HG02798 (cell line): Measurements from ENCODE around the gene ISLR2.

Experiments used
- ATAC-seq: cut with Tn5 transposase; IDR thresholded peaks from one replicate; pipeline ENCODE4 v1.9.1; 2021; ENCODE audit warnings: mild to moderate bottlenecking; ENCODE audit not compliant: unreplicated experiment, poor library complexity

Gene ISLR2

DNA sequence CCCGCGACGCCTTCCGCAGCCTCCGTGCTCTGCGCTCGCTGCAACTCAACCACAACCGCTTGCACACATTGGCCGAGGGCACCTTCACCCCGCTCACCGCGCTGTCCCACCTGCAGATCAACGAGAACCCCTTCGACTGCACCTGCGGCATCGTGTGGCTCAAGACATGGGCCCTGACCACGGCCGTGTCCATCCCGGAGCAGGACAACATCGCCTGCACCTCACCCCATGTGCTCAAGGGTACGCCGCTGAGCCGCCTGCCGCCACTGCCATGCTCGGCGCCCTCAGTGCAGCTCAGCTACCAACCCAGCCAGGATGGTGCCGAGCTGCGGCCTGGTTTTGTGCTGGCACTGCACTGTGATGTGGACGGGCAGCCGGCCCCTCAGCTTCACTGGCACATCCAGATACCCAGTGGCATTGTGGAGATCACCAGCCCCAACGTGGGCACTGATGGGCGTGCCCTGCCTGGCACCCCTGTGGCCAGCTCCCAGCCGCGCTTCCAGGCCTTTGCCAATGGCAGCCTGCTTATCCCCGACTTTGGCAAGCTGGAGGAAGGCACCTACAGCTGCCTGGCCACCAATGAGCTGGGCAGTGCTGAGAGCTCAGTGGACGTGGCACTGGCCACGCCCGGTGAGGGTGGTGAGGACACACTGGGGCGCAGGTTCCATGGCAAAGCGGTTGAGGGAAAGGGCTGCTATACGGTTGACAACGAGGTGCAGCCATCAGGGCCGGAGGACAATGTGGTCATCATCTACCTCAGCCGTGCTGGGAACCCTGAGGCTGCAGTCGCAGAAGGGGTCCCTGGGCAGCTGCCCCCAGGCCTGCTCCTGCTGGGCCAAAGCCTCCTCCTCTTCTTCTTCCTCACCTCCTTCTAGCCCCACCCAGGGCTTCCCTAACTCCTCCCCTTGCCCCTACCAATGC is 45.1 kb downstream of the ISLR2 start:
- no peak for ATAC-seq

DNA sequence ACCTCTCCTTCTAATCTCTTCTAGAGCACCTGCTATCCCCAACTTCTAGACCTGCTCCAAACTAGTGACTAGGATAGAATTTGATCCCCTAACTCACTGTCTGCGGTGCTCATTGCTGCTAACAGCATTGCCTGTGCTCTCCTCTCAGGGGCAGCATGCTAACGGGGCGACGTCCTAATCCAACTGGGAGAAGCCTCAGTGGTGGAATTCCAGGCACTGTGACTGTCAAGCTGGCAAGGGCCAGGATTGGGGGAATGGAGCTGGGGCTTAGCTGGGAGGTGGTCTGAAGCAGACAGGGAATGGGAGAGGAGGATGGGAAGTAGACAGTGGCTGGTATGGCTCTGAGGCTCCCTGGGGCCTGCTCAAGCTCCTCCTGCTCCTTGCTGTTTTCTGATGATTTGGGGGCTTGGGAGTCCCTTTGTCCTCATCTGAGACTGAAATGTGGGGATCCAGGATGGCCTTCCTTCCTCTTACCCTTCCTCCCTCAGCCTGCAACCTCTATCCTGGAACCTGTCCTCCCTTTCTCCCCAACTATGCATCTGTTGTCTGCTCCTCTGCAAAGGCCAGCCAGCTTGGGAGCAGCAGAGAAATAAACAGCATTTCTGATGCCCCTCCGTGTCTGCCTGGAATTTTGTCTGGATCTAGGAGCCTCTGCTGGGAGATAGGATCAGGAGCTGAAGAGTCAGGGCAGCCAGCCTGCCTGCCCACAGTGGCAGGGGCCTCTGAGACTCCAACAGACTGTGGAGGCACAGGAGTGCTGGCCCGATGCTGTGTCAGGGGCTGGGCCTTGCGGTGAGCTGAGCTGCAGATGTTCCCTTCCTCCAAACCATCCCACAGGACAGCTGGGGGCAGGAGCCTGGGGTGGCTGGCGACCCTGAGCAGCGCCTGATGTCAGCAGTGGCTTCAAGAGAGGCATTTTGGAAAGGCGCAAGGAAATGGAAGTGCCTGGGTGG is 46.2 kb downstream of the ISLR2 start:
- no peak for ATAC-seq

DNA sequence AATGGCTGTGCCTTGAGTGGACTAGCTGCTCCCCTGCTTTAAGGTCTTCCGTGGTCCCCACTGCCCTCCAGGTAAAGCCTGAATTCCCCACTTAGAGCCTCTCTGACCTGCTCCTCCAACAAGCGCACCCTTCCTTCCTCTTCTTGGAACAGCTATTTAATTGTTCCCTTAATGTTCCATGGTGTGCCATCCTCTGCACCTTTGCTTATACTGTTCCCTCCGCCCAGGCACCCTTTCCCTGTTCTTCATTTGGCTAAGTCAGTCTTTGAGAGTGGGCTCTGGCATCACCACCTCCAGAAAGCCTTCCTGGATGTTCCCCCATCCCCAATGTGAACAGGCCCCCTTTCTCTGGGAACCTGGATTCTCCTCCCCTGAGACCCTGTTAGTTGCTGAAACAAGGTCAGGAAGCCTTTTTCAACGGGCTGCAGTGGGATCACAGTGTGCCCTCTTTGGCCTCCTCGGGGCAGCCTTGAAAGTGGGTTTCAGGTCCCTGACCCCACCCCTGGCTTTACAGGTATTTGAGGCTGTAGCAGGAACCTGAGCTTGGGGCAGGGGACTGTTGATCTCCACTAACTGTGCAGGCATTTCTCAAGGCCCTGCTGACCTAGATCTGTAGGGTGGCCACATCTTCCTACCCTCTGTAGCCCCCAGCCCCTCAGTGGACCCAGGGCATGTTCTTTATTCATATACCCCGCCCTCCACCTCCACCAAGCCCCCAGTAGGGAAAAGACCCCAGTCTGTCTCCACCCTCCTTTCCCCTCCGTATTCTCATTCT is 48.1 kb downstream of the ISLR2 start:
- no peak for ATAC-seq

DNA sequence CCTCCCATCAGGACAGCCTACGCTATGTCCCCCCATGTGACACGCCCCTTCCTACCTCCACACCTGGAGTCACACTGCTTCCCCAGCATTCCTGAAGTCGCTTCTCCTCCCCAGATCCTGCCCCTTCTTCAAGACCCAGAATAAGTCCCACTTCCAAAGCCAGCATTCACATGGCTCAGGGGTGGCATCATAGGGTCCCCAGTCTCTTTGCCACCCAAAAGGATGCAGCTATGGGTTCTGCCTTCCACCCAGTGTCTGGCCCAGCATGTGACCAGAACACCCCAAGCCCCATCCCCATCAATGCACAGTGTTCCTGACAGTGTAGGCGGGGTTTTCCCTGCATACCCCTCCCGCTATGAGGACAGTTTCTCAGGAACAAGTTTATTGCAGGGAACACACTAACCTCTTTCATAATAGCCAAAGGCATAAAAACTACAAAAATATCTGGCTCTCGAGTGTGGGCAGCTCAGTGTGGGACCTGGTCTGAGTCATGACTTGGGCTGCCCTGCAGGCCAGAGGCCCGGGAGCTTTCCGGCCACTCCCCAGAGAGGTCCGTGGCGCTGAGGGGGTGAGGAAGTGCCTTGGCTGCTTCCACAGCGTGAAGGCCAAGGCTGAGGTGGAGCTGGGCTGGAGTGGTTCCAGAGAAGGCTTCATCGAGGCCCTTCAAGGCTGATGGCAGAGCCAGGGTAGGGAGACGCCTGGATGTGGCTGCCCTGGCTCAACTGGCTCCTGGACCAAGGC is 48.9 kb downstream of the ISLR2 start:
- ATAC-seq = no peak

DNA sequence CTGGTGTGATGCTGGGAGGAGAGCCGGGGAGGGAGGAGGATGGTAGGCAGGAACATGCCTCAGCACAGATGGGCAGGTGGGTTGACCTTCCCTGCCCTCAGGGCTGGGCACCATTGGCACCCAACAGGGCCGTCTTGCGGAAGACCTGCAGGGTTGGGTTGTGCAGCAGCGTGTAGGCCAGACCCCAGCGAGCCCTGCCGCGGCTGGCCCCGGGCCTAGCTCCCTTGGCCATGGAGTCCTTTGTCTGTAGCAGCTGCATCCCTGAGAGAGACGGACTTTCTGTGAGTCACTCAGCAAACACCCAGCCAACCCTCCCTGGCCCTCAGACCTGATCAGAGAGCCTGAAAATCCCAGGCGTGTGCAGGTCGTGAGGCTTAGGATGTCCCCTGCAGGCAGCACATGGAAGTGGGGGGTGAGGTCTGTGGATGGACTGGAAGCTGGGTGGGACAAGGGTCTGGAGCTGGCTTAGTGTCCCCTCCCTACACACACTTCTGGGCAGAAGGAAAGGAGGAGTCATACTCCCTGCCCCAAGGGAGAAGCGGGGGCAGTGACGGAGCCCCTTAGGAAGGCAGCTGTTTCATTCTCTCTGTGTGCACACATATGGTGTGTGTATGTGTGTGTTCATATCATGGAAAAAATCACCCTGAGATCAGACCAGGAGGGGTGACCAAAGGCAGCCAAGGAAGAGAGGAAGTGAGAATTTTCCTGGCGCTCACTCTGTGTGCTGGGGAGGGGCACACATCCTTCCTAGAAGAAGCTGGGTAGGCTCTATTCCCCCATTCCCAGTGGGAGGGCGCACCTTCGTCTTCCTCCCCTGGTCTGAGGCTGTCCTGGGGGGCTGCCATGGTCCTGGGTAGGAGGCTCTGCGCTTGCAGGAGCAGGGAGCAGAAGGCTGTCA is 49.8 kb downstream of the ISLR2 start:
- ATAC-seq = no peak

DNA sequence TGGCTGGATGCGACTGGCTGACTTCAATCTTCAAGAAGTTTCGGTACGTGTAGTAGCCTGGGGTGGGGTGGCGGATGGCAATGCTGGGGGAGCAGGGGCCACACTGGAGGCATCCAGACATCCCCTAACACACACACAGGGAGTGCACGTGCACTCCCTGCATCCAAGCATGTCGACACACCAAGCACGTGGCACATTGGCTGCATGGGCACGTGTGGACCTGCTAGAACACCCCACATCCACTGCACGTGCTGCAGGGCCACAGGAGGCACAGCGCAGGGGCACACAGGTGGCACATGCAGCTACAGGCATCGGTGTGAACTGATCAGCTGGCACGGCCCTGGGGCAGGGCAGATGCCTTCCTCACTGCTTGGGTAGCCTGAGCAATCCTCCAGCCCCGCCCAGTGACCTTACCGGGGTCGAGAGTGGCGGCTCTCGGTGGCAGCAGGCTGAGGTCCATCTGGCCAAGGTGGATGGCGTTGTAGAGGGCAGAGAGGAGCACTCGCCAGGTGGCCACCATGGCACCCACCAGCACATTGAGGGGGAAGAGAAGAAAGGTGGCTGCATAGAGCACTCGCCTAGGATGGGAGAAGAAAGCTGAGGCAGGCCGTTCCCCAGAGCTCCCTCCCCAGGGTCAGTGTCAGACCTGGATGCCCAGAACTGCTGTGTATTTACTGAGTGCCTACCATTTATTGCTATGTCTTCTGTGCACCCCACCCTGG is 50.7 kb downstream of the ISLR2 start:
- no peak for ATAC-seq

DNA sequence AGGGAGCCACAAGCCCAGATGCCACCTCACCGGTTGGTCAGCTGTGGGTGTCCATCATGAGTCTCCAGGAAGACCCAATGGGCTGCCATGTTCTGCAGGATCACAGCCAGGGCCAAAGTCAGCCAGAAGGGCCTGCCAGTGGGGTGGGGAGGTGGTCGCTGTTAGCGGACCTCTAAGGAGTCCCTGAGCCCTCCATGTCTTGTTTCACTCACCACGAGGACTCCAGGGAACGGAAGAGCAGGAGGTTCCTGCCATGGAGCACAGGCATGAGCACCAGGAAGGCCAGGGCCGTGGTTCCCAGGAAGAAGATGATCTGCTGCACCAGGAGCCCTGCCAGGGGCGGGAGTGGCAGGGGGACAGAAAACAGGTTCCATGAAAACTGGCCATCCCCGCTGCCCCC is 51.7 kb downstream of the ISLR2 start:
- ATAC-seq = no peak

DNA sequence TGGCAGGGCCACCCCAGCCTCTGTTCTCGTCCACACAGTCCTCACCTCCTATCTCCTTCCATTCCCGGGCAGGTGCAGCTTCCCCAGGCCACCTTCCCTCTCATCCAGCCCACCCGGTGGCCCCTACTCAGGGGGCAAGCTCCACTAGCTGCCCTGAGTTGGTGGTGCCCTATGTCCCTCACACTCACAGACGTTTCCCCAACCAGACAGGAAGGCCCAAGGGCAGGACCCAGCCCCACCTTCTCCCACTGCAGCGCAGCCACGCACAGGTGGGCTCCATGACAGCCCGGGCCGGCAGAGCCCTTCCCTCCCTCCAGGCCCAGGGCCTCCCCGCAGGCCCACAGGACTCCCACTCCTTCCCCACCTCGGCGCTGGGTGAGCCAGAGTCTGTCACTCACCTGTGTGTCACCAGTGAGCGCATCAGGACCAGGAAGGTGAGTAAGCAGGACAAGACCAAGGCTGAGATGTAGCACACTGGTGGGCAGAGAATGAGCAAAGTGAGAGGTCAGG is 54.3 kb downstream of the ISLR2 start:
- no peak for ATAC-seq

DNA sequence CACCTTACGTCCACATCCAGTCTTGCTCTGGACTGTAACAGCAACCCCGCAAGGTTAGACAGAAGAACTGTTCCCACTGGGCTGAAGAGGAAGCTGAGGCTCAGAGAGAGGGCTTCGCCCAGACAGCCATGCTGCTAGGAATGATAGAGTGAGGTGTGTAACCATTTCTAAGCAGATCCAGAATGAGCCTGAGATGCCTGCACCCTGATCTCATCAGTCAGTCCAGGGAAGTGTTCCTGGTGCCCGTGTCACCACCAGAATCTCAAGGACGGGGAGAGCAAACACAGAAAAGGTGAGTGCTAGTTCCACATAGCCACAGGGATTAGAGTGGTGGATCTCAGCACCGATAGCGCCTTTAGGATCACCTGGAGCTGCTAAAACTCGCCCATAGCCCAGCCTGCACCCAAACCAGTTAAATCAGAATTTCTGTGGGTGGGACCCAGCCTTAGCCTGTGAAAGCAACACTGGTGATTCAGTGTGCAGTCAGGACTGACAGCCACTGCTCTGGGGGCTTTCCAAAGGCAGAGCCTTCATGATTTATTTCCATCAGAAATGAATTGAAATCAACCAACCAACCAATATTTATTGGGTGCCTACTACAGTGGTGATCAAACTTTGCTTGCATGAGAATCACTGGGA is 55.4 kb downstream of the ISLR2 start:
- no peak for ATAC-seq
